Measurements from ENCODE around the gene DENND1C. TPM values are rescaled to one million over a fixed set of nuclear protein-coding genes. Genes with fewer than 3 reads are reported as not detected.

Gene DENND1C
- total and polyA plus RNA-seq, 9 of the 15 experiments (the other 6 are each of a cell fraction or from before 2014, with no cell fraction given), result 0.03 to 1.2 (median 0.32) TPM; not detected in 1

DNA sequence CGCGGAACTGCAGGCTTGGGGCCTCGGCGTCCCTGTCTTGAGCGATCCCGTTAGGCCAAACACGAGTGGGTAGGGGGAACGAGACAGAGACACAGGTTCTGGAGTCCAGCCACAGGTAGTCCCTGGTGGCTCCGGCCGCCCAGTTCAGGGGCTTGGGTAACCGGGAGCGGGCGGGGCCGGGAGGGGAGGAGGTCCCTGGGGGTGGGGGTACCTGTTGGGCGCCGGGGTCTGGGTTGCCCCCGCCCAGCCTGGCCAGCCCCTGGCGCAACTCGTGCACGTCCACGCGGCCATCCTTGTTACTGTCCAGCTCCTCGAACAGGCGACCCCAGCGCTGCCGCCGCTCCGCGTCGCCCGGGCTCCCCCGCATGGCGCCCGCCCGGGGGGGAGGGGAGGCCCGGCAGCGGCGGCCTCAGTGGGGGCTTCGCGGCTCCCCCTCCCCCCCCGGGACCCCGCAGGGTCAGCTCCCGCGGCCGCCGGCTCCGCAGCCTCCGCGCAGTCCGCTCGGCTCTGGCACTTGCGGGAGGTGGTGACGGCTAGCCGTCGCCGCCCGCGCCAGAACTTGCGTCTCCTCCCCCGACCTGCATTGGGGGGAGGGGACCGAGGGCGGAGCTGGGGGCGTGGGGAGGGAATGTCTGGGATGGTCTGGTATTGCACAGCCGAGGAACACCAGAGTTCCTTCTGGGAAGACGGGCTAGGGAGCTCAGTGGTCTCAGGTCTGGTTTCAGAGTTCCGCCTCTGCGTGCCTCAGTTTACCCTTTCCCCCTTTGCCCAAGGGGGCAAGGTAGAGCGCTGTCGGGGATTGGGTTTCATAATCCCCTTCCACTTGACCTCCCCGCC is 22.1 kb downstream of the DENND1C start, which contains the start of gene SLC25A23 (continued):
- TF ChIP-seq, protein P1, sequence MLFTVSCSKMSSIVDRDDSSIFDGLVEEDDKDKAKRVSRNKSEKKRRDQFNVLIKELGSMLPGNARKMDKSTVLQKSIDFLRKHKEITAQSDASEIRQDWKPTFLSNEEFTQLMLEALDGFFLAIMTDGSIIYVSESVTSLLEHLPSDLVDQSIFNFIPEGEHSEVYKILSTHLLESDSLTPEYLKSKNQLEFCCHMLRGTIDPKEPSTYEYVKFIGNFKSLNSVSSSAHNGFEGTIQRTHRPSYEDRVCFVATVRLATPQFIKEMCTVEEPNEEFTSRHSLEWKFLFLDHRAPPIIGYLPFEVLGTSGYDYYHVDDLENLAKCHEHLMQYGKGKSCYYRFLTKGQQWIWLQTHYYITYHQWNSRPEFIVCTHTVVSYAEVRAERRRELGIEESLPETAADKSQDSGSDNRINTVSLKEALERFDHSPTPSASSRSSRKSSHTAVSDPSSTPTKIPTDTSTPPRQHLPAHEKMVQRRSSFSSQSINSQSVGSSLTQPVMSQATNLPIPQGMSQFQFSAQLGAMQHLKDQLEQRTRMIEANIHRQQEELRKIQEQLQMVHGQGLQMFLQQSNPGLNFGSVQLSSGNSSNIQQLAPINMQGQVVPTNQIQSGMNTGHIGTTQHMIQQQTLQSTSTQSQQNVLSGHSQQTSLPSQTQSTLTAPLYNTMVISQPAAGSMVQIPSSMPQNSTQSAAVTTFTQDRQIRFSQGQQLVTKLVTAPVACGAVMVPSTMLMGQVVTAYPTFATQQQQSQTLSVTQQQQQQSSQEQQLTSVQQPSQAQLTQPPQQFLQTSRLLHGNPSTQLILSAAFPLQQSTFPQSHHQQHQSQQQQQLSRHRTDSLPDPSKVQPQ (CRISPR knock-in tag; IDR thresholded peaks at IDR 0.05; ENCODE audit: borderline replicate concordance), result no peak
- TF ChIP-seq, protein P2, sequence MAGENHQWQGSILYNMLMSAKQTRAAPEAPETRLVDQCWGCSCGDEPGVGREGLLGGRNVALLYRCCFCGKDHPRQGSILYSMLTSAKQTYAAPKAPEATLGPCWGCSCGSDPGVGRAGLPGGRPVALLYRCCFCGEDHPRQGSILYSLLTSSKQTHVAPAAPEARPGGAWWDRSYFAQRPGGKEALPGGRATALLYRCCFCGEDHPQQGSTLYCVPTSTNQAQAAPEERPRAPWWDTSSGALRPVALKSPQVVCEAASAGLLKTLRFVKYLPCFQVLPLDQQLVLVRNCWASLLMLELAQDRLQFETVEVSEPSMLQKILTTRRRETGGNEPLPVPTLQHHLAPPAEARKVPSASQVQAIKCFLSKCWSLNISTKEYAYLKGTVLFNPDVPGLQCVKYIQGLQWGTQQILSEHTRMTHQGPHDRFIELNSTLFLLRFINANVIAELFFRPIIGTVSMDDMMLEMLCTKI (IDR thresholded peaks at IDR 0.05; ENCODE audit: partially characterized antibody), result no peak
- TF ChIP-seq KDM4B (IDR thresholded peaks at IDR 0.05; ENCODE audit: borderline replicate concordance in 2 of 2, low read depth in 1 of 2) (no peak), HNRNPLL (IDR thresholded peaks at IDR 0.05; ENCODE audit: low read depth, low read length, poor library complexity, severe bottlenecking) (peak; percentile 77), ZNF143 (CRISPR knock-in tag; IDR thresholded peaks at IDR 0.05) (no peak), CBFA2T3 (IDR thresholded peaks at IDR 0.05) (no peak), ARID1B (IDR thresholded peaks at IDR 0.05) (no peak), HNRNPH1 (optimal IDR thresholded peaks at IDR 0.05; ENCODE audit: low read depth, low read length) (no peak), POLR2G (IDR thresholded peaks at IDR 0.05; ENCODE audit: low read depth, low read length) (peak; percentile 80), ZNF232 (CRISPR knock-in tag; IDR thresholded peaks at IDR 0.05) (no peak), WHSC1 (IDR thresholded peaks at IDR 0.05; ENCODE audit: low read length) (no peak), STAT5A (IDR thresholded peaks at IDR 0.05; ENCODE audit: borderline replicate concordance, low read length) (no peak), TAF1 (IDR thresholded peaks at IDR 0.05; ENCODE audit: control insufficient read depth, extremely low read depth, insufficient read depth, low read length, severe bottlenecking) (peak; percentile 33), SRSF1 (IDR thresholded peaks at IDR 0.05; ENCODE audit: low read depth, low read length) (no peak), NR1H2 (CRISPR knock-in tag; IDR thresholded peaks at IDR 0.05) (no peak), ZNF197 (CRISPR knock-in tag; IDR thresholded peaks at IDR 0.05; ENCODE audit: low read depth) (no peak)
- TF ChIP-seq, protein P3, sequence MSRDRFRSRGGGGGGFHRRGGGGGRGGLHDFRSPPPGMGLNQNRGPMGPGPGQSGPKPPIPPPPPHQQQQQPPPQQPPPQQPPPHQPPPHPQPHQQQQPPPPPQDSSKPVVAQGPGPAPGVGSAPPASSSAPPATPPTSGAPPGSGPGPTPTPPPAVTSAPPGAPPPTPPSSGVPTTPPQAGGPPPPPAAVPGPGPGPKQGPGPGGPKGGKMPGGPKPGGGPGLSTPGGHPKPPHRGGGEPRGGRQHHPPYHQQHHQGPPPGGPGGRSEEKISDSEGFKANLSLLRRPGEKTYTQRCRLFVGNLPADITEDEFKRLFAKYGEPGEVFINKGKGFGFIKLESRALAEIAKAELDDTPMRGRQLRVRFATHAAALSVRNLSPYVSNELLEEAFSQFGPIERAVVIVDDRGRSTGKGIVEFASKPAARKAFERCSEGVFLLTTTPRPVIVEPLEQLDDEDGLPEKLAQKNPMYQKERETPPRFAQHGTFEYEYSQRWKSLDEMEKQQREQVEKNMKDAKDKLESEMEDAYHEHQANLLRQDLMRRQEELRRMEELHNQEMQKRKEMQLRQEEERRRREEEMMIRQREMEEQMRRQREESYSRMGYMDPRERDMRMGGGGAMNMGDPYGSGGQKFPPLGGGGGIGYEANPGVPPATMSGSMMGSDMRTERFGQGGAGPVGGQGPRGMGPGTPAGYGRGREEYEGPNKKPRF (IDR thresholded peaks at IDR 0.05; ENCODE audit: low read depth, low read length), result no peak
- TF ChIP-seq, protein P4, sequence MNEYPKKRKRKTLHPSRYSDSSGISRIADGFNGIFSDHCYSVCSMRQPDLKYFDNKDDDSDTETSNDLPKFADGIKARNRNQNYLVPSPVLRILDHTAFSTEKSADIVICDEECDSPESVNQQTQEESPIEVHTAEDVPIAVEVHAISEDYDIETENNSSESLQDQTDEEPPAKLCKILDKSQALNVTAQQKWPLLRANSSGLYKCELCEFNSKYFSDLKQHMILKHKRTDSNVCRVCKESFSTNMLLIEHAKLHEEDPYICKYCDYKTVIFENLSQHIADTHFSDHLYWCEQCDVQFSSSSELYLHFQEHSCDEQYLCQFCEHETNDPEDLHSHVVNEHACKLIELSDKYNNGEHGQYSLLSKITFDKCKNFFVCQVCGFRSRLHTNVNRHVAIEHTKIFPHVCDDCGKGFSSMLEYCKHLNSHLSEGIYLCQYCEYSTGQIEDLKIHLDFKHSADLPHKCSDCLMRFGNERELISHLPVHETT (CRISPR knock-in tag; conservative IDR thresholded peaks at IDR 0.05 in 1 of 2, IDR thresholded peaks at IDR 0.05 in 1 of 2), result no peak; a peak in 1 of 4 replicates

All from K562 (cell line).